T1000 (cell line): ENCODE measurements around the gene TATDN3.
"Not testable (repeated sequence)": the region's sequence is repeated elsewhere in the genome, so short reads cannot be mapped to it uniquely, and the experiment has no call there.

Source experiments
- DNase-seq: peaks from one replicate; lab custom pipeline; 2025; ENCODE audit warnings: mixed read lengths; lab: John Stamatoyannopoulos, UW

TATDN3 gene

DNA sequence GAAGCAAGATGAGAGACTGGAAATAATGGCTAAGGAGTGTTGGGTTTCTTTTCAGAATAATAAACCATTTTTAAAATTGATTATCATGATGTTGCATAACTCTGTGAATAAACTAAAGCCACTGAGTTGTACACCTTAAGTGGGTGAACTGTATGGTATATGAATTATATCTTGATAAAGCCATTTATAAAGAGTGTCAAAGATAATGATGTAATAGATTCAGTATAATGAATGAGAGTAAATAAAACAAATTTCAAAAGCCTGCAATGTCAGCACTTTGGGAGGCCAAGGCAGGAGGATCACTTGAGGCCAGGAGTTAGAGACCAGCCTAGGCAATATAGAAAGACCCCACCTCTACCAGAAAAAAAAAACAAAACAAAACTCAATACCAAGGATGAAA, 16.5 kb upstream of the TATDN3 start:
- DNase-seq, result no peak

DNA sequence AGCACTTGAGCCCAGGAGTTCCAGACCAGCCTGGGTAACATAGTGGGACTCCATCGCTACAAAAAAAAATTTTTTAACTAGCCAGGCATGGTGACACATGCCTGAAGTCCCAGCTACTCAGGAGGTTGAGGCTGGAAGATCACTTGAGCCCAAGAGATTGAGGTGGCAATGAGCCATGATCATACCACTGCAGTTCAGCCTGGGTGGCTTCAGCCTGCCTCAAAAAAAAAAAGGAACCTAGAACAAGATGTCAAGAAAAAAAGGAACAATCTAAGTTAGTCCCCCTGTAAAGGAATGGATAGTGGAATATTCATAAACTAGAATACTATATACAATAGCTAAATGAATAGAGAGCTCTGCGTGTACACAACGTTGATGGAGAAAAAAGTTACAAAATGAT, 14.5 kb upstream of the TATDN3 start:
- no peak for DNase-seq

DNA sequence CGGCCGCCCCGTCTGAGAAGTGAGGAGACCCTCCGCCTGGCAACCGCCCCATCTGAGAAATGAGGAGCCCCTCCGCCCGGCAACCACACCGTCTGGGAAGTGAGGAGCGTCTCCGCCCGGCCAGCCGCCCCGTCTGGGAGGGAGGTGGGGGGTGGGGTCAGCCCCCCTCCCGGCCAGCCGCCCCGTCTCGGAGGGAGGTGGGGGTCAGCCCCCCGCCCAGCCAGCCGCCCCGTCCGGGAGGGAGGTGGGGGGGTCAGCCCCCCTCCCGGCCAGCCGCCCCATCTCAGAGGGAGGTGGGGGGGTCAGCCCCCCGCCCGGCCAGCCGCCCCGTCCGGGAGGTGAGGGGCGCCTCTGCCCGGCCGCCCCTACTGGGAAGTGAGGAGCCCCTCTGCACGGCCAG, 12.6 kb upstream of the TATDN3 start:
- not testable (repeated sequence) for DNase-seq

DNA sequence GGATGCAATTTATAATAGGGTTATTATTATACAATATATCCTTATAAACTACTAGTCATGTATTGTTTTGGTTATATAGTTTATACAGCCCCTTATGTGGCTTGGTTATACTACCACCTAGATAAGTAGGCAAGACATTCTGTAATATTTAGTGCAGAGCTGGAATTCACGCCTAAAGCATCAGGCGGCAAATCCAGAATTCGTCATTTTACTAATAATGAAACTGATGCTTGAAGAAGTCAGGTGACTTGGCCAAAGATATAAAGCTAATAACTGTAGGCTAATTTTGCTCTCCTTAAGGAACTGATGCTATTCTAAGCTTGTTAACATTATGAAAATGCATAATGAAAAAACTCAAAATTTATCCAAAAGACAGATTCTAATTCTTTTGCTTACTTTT, 10.9 kb upstream of the TATDN3 start:
- DNase-seq, result no peak

DNA sequence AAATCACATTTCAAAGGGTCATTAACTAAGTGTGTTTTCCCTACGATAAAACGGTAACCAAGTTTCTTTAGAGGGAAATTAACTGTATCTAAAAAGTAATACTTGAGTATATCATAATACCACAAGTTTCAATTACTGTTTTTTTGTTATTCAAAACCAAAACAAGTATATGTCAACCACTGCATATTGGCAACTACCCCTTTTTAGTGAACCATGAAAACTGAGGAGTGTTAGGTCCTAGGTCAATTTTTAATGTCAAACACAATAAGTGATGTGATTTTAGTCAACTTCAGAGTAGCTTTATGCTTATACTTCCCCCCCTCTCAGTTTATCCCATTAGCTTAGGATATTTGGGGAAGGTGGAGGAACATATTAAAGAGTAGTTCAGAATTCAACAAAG, 10.5 kb upstream of the TATDN3 start:
- no peak for DNase-seq

DNA sequence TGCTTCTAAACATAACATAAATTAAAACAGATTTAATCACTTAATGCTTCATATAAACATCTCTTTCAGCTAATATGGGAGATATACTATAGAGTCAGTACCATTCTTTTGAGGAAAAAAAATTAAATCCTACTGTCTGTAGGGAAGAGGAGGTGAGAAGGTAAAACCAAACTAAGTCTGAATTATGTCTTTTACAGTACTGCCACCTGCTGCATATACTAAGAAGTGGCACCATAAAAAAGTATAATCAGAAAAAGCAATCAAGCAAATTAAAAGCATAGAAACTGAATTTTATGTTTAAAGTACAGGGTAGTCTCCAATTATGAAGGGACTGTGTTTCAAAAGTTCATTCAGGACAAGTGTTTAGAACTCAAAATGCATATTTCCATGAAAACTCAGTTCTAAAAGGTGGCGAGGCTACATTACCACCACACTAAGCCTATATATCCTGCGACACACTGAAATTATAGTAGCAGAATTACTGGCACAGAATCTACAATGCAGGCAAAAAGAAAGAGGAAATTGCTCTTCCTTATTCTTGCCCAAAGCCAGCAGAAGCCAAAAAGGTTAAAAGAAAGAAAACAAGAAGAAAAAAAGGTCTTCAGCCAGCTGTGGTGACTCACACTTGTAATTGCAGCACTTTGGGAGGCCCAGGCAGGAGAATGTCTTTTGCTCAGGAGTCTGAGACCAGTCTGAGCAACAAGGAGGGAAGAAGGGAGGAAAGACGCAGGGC, 9.1 kb upstream of the TATDN3 start:
- DNase-seq, result no peak

DNA sequence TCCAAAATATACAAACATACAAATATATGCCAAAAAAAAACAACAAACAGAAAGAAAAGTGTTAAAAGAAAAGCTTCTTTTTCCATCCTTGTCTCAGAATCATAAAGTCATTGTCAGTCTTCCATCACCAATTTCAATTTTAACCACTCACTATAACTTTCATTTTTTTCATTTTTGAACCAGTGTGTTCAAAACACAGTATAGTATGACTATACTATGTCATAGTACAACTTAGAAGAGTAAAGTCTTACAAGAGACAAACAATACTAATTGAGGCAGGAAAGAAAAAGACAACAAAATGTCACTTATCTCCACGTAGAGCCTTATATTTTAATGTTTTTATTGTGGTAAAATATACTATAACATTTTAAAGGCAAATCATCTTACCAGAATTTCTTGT, 7.7 kb upstream of the TATDN3 start:
- no peak for DNase-seq

DNA sequence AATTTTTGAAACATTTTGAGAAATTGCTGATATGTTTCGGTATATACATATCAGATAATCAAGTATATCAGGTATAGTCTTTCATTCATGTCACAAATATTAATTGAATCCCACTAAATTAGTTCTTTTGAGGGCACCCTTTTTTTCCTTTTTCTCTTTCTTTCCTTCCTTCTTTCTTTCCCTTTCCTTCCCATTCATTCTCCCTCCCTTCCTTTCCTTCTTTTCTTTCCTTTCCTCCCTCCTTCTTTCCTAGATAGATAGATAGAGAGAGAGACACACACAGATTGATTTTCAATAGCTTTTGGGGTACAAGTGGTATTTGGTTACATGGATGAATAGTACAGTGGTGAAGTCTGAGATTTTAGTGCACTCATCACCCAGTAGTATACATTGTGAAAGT, 5.8 kb upstream of the TATDN3 start:
- no peak for DNase-seq

DNA sequence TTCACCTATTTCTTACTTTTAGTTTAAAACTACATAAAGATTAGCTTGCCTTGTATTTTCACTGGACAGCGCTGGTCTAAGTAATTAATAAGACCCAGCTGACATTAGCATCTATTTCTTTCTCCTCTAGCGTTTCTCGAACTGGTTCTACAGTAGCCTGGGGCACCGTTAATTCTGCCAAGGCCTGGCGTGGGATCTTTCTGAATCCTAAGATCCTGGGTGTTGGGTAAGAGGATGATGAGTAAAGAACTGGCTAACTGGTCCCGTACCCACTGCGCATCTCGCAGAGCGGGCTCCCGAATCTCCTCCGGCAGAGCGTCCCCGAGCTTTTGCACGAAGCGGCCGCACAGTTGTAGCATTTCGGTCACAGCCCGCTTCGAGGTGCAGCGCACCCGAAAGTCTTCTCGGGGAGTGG, 426 bp upstream of the TATDN3 start:
- no peak for DNase-seq

DNA sequence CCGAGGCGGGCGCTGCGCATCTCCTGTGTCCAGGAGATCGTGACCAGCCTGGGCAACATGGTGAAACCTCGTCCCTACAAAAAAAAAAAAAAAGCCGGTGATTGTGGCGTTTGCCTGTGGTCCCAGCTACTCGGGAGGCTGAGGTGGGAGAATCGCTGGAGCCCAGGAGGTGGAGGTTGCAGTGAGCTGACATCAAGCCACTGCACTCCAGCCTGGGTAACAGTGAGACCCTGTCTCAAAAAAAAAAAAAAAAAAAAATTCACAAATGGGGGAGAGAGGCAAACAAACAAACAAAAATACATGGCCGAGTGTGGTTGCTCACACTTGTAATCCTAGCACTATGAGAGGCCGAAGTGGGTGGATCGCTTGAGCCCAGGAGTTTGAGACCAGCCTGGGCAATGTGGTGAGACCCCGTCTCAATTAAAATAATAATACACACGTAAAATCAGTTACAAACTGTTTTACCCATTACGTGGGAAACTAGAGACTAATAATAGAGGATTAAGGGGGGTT, 758 bp downstream of the TATDN3 start:
- DNase-seq, result no peak

DNA sequence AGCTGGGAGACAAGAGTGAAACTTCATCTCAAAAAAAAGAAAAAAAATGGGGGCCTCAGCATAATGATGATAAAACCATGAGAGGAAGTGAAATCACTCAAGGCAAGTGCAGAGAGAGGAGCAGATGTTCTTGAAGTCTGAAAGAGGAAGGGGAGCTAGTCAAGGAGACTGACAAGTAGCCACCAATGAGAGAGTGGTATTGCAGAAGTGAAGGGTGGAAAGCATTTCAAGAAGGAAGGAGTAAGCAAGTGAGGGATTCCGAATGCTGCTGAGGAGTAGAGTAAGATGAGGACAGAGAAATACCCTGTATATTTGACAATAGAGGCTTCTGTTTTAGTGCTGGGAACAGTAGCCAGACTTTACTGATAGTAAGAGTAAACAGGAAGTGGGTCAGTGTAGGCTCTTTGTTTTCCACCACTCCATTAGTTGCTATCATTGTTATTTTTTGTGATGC, 2.9 kb downstream of the TATDN3 start:
- DNase-seq, result no peak

DNA sequence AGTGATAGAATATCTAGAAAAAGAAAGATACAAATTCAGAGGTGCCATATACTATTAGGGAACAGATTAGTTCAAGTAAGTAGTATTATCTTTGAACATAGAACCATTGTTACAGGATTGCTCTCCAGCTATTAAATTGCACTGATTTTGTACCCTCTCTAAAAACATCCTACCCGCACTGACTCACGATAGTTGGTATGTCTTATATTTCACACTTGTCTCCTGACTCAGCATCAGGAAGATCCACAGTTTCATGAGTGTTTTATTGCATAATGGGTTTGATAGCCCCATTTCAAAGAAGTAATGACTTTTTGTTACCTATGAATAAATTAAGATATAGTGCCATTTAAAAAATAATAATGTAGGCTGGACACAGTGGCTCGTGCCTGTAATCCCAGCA, 6.0 kb downstream of the TATDN3 start:
- DNase-seq, result no peak

DNA sequence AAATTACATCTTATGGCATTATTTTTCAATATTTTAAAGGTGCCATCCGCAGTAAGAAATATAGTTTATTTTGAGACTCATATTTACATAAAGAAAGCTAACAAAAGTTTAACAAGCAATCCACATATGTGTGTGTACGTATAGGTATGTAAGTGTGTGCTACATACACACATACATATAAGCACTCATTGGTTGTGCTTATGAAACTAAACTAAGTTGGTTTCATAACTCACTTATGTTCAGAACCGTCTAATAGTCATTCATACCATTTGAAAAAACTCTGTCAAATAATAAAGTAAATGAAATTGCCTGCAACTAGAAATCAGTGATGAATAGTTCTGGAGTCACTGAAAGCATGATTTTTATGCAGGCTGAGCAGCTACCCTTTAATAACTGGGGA, 14.1 kb downstream of the TATDN3 start:
- DNase-seq, result no peak

DNA sequence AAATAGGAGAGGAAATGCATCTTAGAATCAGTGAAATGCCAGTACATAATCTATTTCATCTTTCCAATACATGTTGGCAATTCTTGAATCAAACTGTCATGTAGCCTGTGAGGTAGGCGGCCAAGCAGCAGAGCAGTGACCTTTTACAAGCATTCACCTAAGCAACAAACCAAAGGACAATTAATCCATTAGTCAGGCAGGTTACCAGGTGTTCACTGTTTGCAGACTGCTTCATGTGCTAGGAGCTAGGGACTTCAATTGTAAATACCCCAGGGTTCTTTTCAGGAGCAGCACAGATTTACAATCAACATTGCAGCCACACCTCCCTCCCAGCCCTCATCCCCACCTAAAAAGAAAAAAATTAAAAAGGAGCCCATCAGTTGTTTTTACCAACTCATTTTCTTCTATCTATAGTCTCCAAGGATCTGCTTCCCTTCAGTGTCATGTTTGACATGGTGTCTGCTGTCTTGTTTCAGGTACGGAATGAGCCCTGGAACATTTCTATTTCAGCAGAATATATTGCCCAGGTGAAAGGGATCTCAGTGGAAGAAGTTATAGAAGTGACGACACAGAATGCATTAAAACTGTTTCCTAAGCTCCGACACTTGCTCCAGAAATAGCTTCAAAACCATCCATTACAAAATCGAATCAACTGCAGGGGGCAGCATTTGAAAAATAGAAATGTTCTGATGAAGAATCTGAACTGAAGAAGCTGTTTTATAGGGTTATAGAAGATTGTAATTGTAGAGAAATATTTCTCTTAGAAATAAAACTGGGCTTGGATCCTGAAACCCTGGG, 23.0 kb downstream of the TATDN3 start:
- no peak for DNase-seq

DNA sequence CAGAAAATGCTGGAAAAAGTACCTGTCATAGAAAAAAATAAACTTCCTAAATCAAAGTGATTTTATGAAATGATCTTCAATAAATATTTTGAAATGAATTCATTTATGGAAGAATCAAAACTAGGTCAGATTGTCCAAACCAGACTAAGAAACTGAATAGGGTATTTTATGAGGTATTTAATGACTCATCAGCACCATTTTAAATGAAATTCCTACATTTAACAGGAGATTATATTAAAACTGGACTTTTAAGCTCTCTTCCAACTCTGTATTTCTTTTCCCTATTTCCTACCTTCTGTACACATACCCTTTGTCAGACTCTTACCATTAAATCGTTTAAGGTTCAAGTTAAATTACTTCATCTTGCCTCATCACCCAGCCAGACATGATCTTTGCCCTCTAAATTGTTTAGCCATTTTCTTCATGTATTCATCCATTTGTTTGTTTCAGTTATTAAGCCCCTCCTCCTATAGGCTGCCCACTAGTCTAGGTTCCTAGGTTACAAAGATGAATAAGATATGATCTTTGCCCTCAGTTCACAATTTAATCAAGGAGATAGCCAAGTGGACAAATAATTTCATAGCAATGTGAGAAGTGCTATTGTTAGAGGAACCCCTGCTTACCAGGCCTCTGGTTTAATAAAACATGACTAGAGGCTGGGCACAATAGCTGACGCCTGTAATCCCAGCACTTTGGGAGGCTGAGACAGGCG, 25.0 kb downstream of the TATDN3 start:
- DNase-seq, result no peak

DNA sequence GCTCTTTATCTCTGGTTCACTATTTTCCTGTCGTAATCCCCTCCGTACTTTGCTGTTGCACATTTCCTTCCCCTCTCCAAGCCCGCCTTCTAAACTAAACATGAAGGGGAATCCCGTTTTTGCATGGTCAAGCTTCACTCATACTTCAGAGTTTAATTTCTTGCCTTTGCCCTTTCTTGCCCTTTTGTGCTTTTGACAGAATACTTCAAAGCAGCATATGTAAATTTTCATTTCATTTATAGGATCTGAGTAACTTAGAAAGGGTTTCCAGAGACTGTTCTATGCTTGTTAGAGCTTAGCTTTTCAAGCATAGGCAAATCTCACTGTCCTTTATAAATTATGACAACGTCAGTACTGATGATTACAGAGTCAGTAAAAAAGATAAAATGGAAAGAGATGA, 28.0 kb downstream of the TATDN3 start:
- DNase-seq, result no peak

DNA sequence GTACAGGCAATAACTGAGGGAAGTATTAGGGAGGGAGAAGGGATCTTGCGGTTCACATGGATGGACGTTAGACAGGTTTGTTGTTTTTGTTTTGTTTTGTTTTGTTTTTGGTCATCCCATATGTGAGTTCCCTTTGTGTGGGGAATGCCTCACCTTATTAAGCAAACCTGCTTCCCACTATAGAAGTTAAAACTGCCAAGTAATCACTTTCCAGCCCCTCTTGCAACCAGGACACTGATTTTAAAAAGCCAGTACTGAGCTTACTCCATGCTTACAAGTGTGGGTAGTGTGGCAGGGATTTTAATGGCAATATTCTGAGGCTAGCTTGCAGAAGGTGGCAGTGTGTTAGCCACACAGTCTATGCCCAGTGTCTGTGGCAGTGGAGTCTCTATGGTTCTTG, 29.3 kb downstream of the TATDN3 start:
- DNase-seq, result no peak

DNA sequence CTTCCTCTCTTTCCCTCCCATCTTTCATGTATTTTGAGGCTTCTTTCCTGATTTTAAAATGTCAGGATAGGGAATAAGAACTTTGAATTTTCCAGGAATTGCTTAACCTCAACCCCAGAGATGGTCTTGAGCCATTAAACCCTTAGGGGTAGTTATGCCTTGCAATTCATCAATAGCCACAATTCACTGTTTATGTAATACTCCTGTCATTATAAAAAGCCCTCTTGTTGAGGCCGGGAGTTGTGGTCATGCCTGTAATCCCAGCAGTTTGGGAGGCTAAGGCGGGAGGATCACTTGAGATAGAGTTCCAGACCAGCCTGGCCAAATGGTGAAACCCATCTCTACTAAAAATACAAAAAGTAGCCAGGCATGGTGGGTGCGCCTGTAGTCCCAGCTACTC, 31.3 kb downstream of the TATDN3 start:
- no peak for DNase-seq

DNA sequence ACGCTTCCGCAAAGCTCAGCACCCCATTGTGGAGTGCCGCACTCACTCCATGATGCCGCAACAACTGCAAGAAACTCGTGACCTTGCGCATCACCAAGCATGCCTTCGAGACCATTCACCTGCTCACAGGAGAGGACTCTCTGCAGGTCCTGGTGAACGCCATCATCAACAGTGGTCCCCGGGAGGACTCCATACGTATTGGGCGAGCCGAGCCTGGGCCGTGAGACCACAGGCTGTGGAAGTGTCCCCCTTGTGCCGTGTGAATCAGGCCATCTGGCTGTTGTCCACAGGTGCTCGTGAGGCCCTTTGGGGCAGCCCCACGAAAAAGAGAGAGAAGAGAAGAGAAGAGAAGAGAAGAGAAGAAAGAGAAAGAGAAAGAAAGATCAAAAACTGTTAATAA, 32.5 kb downstream of the TATDN3 start:
- DNase-seq, result no peak

DNA sequence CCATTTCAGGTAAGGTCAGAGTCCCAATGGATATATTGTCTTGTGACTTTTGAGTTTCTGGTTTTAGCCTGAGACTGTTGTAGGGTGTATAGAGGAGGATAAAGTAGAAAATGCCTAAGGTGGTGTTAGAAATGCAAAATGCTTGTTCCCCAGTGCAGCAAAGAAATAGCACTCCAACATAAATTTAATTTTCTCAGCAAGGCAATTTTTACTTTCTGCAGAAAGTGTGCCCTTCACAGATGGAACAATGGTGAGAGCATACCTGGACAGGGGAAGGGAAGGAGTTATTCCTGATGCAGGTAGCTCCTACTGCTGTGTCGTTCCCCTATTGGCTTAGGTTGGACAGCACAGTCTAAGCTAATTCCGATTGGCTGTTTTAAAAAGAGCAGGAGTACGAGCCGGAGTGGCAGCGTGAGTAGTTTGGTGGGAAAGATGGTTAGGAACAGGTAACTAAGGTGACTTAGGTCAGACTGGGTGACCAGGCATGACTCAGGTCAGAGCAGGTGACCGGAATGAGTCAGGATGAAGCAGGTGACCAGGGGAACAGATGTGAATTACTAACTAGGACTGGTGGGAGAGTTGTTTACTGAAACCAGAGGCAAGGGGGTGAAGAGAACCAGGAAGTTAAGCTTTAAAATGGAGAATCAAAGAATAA, 34.2 kb downstream of the TATDN3 start:
- no peak for DNase-seq

DNA sequence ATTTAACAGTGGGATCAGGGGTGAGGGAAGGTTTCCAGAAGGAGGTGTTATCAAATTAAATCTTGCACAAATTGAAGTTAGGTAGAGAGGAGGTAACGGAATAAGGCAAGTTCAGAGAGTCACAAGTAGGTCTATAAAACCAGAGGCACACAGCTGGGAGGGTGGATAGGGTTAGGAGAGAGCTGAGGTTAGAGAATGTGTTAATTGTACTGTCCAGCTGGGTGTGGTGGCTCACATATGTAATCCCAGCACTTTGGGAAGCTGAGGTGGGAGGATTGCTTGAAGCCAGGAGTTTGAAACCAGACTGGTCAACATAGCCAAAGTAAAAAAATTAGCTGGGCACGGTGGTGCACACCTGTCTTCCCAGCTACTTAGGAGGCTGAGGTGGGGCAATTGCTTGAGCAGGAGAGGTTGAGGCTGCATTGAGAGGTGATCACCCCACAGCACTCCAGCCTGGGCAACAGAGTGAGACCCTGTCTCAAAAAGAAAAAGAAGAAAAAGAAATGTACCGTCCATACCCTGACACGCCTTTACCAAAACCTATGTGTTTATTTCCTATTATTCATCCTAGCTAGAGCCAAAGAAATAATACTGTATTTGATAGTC, 35.6 kb downstream of the TATDN3 start:
- no peak for DNase-seq

DNA sequence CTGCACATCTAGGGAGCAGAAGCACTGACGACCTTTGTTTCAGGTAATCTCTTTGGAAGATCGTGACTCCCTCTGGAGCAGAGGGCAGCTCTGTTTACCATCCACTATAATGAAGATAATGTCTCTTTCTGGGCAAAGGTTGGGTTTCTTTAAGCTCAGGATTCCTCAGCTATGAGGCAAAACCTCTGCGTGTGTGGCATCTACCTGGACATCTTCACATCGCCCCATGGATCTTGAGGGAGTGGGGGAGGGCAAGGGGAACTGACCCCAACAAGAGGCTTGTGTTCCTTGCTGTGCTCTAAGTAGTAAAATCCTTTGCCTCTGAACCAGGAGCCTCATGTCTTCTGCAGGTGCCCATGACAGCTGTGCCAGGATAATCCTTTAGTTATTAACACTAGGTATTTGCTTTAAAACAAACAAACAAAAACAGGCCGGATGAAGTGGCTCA, 36.2 kb downstream of the TATDN3 start:
- no peak for DNase-seq
